CD4-positive, alpha-beta T cell treated with Interleukin-12 subunit alpha and Interleukin-12 subunit beta, for 1 hour (primary cell): ENCODE measurements around the gene CNTN1.

ENCODE experiments used
- DNase-seq: peaks from one replicate; pipeline ENCODE4 v3.0.0-alpha.2; 2020

Gene CNTN1

GRCh38 chr12:40784102-40784501 lies 91.9 kb downstream of the CNTN1 start:
- DNase-seq: no peak

GRCh38 chr12:40788276-40788675 lies 96.0 kb downstream of the CNTN1 start:
- no peak for DNase-seq

- DNase-seq: no peak
Observed at GRCh38 chr12:40792792-40793386, 100.7 kb downstream of the CNTN1 start.

GRCh38 chr12:40793471-40793870 lies 101.2 kb downstream of the CNTN1 start:
- no peak for DNase-seq

GRCh38 chr12:40794087-40794486 lies 101.8 kb downstream of the CNTN1 start:
- DNase-seq: no peak

- DNase-seq: no peak
Observed at GRCh38 chr12:40801082-40801481, 108.8 kb downstream of the CNTN1 start.

GRCh38 chr12:40801861-40802260 lies 109.6 kb downstream of the CNTN1 start:
- DNase-seq: no peak

GRCh38 chr12:40802656-40803055 lies 110.4 kb downstream of the CNTN1 start:
- DNase-seq: no peak

- DNase-seq: no peak
Observed at GRCh38 chr12:40819436-40820108, 127.3 kb downstream of the CNTN1 start.

GRCh38 chr12:40820794-40821484 lies 128.7 kb downstream of the CNTN1 start:
- no peak for DNase-seq

- DNase-seq: no peak
Observed at GRCh38 chr12:40825156-40825555, 132.9 kb downstream of the CNTN1 start.

GRCh38 chr12:40827683-40828592 lies 135.7 kb downstream of the CNTN1 start:
- DNase-seq: no peak

- DNase-seq: no peak
Observed at GRCh38 chr12:40828593-40828990, 136.4 kb downstream of the CNTN1 start.

GRCh38 chr12:40829738-40830144 lies 137.5 kb downstream of the CNTN1 start:
- DNase-seq: no peak

GRCh38 chr12:40831916-40832315 lies 139.7 kb downstream of the CNTN1 start:
- DNase-seq: no peak

- DNase-seq: no peak
Observed at GRCh38 chr12:40832668-40833067, 140.4 kb downstream of the CNTN1 start.

- DNase-seq: no peak
Observed at GRCh38 chr12:40833818-40834217, 141.6 kb downstream of the CNTN1 start.

GRCh38 chr12:40834321-40834720 lies 142.1 kb downstream of the CNTN1 start:
- no peak for DNase-seq

GRCh38 chr12:40837891-40838429 lies 145.7 kb downstream of the CNTN1 start:
- DNase-seq: no peak

- DNase-seq: no peak
Observed at GRCh38 chr12:40843495-40843894, 151.3 kb downstream of the CNTN1 start.

GRCh38 chr12:40853221-40853620 lies 161.0 kb downstream of the CNTN1 start:
- no peak for DNase-seq

GRCh38 chr12:40854604-40855003 lies 162.4 kb downstream of the CNTN1 start:
- DNase-seq: no peak

GRCh38 chr12:40864891-40865290 lies 172.7 kb downstream of the CNTN1 start:
- no peak for DNase-seq
